Neural cell (in vitro differentiated cells): ENCODE results near the gene CENPX. TPM values are rescaled to one million over a fixed set of nuclear protein-coding genes. Genes with fewer than 3 reads are reported as not detected.

ENCODE experiments used
- H2AFZ ChIP-seq: fragments of 200-600, 300-800 bp; sonication (generic), shearing (Covaris generic); 2 replicates; pipeline ENCODE4 v1.6.0; 2014; ENCODE audit warnings: low read depth, mild to moderate bottlenecking, antibody characterized with exemption, low read length, moderate library complexity
- H3F3A ChIP-seq: fragments of 200-600 bp; shearing (Covaris generic); 2 replicates; pipeline ENCODE4 v1.6.1; 2016; ENCODE audit warnings: mild to moderate bottlenecking, moderate library complexity, mixed read lengths, antibody characterized with exemption, low read length; ENCODE audit not compliant: insufficient read depth, poor library complexity, severe bottlenecking
- H3K27ac ChIP-seq: fragments of 200-600, 300-800 bp; sonication (generic), shearing (Covaris generic); 2 replicates; pipeline ENCODE4 v1.5.1; 2014; ENCODE audit warnings: mild to moderate bottlenecking, low read length, moderate library complexity
- H3K27me3 ChIP-seq: fragments of 300-800, 200-600 bp; sonication (generic), shearing (Covaris generic); 2 replicates; pipeline ENCODE4 v1.6.0; 2014; ENCODE audit warnings: mild to moderate bottlenecking, low read depth, low read length, moderate library complexity; ENCODE audit not compliant: insufficient read depth
- H3K36me3 ChIP-seq: fragments of 300-800, 200-600 bp; sonication (generic), shearing (Covaris generic); 2 replicates; pipeline ENCODE4 v1.5.1; 2014; ENCODE audit warnings: mild to moderate bottlenecking, antibody characterized with exemption, low read length, moderate library complexity; ENCODE audit not compliant: insufficient read depth
- H3K4me2 ChIP-seq: fragments of 300-800, 200-600 bp; sonication (generic), shearing (Covaris generic); 2 replicates; pipeline ENCODE4 v1.6.0; 2014; ENCODE audit warnings: mild to moderate bottlenecking, low read length
- H3K4me3 ChIP-seq: fragments of 300-800, 200-600 bp; sonication (generic), shearing (Covaris generic); 2 replicates; pipeline ENCODE4 v1.5.1; 2014; ENCODE audit warnings: mild to moderate bottlenecking, low read length, moderate library complexity
- H3K79me2 ChIP-seq: fragments of 200-600 bp; shearing (Covaris generic); replicated peaks from 2 replicates; pipeline ENCODE4 v1.6.0; 2014; ENCODE audit warnings: mild to moderate bottlenecking, low read length, moderate library complexity; ENCODE audit not compliant: insufficient read depth
- H3K9ac ChIP-seq: fragments of 300-800, 200-600 bp; sonication (generic), shearing (Covaris generic); 2 replicates; pipeline ENCODE4 v1.6.1; 2016; ENCODE audit warnings: mild to moderate bottlenecking, low read length, mixed read lengths
- H3K9me2 ChIP-seq: fragments of 200-600 bp; shearing (Covaris generic); 2 replicates; pipeline ENCODE4 v1.6.1; 2016; ENCODE audit warnings: mild to moderate bottlenecking, low read length, mixed read lengths; ENCODE audit not compliant: insufficient read depth
- H3K9me3 ChIP-seq: fragments of 200-600, 300-800 bp; sonication (generic), shearing (Covaris generic); 2 replicates; pipeline ENCODE4 v1.6.1; 2016; ENCODE audit warnings: mild to moderate bottlenecking, mixed run types, low read length, moderate library complexity, mixed read lengths
- H4K20me1 ChIP-seq: fragments of 200-600 bp; shearing (Covaris generic); 2 replicates; pipeline ENCODE4 v1.6.1; 2016; ENCODE audit warnings: mild to moderate bottlenecking, mixed run types; ENCODE audit not compliant: insufficient read depth
- EP300 ChIP-seq: fragments of 450-650 bp; conservative IDR thresholded peaks from 2 replicates; pipeline ENCODE4 v1.6.1; 2014; ENCODE audit warnings: antibody characterized with exemption, mild to moderate bottlenecking, moderate library complexity; ENCODE audit not compliant: poor library complexity, severe bottlenecking
- EZH2 ChIP-seq: fragments of 200-600, 300-800 bp; shearing (Covaris generic), sonication (generic); IDR thresholded peaks from 2 replicates; pipeline ENCODE4 v1.6.1; 2014; ENCODE audit warnings: antibody characterized with exemption, low read length, borderline replicate concordance, mild to moderate bottlenecking; ENCODE audit not compliant: insufficient read depth, poor library complexity, severe bottlenecking
- MXI1 ChIP-seq: fragments of 450-650 bp; conservative IDR thresholded peaks from 2 replicates; pipeline ENCODE4 v1.6.1; 2014; ENCODE audit warnings: antibody characterized with exemption, mild to moderate bottlenecking; ENCODE audit not compliant: poor library complexity, severe bottlenecking
- POLR2AphosphoS5 ChIP-seq: IDR thresholded peaks from 2 replicates; pipeline ENCODE4 v1.6.1; 2012
- RAD21 ChIP-seq: fragments of 450-650 bp; conservative IDR thresholded peaks from 2 replicates; pipeline ENCODE4 v1.6.1; 2014; ENCODE audit warnings: antibody characterized with exemption, mild to moderate bottlenecking, moderate library complexity
- SMC3 ChIP-seq: fragments of 450-650 bp; conservative IDR thresholded peaks from 2 replicates; pipeline ENCODE4 v1.6.1; 2014; ENCODE audit warnings: antibody characterized with exemption, mild to moderate bottlenecking, moderate library complexity; ENCODE audit not compliant: poor library complexity
- TAF1 ChIP-seq: IDR thresholded peaks from 2 replicates; pipeline ENCODE4 v1.6.1; 2012; ENCODE audit warnings: low read depth
- polyA plus RNA-seq: library from polyadenylated mRNA; depleted of rRNA; stranded (reverse); fragments of >200 nt; gene quantifications from 2 replicates; pipeline ENCODE4 v1.2.3, GENCODE V29; 2014
- TF ChIP-seq, protein P1 (sequence below): IDR thresholded peaks from 2 replicates; pipeline ENCODE4 v1.6.1; 2012; ENCODE audit warnings: borderline replicate concordance
- TF ChIP-seq, protein P2 (sequence below): fragments of 450-650 bp; IDR thresholded peaks from 2 replicates; pipeline ENCODE4 v1.5.1; 2014; ENCODE audit warnings: antibody characterized with exemption, mild to moderate bottlenecking, moderate library complexity; ENCODE audit not compliant: poor library complexity, severe bottlenecking

Gene CENPX
- polyA plus RNA-seq, 1 donor from 2014 or later: 205 TPM

DNA sequence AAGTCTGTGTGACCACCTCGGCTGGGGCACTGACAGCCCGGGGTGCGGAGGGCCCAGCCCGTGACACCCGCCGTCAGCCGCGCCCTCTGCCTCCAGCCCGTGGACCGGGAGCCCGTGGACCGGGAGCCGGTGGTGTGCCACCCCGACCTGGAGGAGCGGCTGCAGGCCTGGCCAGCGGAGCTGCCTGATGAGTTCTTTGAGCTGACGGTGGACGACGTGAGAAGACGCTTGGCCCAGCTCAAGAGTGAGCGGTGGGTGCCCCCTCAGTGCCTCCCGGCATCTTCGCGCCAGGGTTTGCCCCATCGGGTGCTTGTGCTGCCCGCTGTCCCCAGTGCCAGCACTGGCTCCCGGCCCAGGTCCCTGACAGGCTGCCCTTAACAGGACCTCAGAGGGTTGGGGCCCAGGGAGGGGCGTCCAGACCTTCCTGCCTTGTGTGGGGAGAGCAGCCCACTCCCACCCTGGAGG, 13.7 kb downstream of the CENPX start:
- no peaks in the 10 kb centered on the region for H3F3A ChIP-seq
- H3K36me3 ChIP-seq: no peaks in the 10 kb centered on the region
- H3K4me2 ChIP-seq: no peak overlapping the region
- H3K79me2 ChIP-seq: no peaks in the 10 kb centered on the region
- H3K9ac ChIP-seq: no peak overlapping the region
- H3K9me3 ChIP-seq: no peaks in the 10 kb centered on the region
- no peaks in the 10 kb centered on the region for H3K27me3 ChIP-seq
- no peak overlapping the region for H3K27ac ChIP-seq
- no peak overlapping the region for H3K4me3 ChIP-seq
- TF ChIP-seq MXI1 (no peak), EZH2 (no peak)
- no peak overlapping the region for H2AFZ ChIP-seq
- no peaks in the 10 kb centered on the region for H3K9me2 ChIP-seq
- no peaks in the 10 kb centered on the region for H4K20me1 ChIP-seq

DNA sequence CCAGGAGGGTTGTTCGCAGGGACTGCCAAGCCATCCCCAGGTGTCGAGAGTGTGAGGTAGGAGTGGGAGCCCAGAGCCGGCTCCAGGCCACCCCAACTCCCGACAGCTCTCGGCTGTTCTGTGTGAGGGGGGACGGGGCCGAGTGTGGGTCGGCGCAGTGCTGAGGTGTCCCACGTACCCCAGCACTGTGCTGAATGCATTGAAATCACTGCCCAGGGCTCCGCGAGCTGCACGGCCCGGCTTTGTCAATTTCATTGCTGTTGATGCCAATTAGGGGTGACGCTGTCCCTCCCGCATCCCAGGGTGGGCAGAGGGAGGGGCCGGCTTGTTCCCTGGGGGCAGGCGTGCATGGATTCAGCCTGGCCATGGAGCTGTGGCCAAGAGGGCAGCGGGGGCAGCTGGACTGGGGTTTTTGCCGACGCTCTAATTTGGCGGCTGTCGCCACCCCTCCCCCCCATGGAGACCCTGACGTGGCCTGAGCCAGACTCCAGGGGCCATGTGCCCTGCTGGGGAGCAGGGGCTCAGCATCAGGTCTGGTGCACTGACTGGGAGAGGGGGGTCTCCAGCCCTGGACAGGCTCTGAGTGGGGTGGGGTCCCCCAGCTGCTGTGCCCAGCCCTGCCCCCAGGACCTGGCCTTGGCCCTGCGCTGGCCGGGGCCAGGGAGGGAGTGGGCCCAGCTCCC, 14.3 kb downstream of the CENPX start:
- Histone ChIP-seq H2AFZ (no peak overlapping the region), H3K79me2 (no peaks in the 10 kb centered on the region), H3K9me3 (no peaks in the 10 kb centered on the region), H3K27me3 (no peaks in the 10 kb centered on the region), H3K9ac (no peak overlapping the region), H3K4me2 (no peak overlapping the region), H3K36me3 (no peaks in the 10 kb centered on the region), H3F3A (no peaks in the 10 kb centered on the region), H3K9me2 (no peaks in the 10 kb centered on the region), H3K4me3 (no peak overlapping the region), H4K20me1 (no peaks in the 10 kb centered on the region), H3K27ac (no peak overlapping the region)
- TF ChIP-seq TAF1 (no peak), MXI1 (no peak), POLR2AphosphoS5 (no peak), EP300 (no peak), SMC3 (no peak), EZH2 (no peak), RAD21 (no peak)
- TF ChIP-seq, protein P1, sequence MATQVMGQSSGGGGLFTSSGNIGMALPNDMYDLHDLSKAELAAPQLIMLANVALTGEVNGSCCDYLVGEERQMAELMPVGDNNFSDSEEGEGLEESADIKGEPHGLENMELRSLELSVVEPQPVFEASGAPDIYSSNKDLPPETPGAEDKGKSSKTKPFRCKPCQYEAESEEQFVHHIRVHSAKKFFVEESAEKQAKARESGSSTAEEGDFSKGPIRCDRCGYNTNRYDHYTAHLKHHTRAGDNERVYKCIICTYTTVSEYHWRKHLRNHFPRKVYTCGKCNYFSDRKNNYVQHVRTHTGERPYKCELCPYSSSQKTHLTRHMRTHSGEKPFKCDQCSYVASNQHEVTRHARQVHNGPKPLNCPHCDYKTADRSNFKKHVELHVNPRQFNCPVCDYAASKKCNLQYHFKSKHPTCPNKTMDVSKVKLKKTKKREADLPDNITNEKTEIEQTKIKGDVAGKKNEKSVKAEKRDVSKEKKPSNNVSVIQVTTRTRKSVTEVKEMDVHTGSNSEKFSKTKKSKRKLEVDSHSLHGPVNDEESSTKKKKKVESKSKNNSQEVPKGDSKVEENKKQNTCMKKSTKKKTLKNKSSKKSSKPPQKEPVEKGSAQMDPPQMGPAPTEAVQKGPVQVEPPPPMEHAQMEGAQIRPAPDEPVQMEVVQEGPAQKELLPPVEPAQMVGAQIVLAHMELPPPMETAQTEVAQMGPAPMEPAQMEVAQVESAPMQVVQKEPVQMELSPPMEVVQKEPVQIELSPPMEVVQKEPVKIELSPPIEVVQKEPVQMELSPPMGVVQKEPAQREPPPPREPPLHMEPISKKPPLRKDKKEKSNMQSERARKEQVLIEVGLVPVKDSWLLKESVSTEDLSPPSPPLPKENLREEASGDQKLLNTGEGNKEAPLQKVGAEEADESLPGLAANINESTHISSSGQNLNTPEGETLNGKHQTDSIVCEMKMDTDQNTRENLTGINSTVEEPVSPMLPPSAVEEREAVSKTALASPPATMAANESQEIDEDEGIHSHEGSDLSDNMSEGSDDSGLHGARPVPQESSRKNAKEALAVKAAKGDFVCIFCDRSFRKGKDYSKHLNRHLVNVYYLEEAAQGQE: no peak
- TF ChIP-seq, protein P2, sequence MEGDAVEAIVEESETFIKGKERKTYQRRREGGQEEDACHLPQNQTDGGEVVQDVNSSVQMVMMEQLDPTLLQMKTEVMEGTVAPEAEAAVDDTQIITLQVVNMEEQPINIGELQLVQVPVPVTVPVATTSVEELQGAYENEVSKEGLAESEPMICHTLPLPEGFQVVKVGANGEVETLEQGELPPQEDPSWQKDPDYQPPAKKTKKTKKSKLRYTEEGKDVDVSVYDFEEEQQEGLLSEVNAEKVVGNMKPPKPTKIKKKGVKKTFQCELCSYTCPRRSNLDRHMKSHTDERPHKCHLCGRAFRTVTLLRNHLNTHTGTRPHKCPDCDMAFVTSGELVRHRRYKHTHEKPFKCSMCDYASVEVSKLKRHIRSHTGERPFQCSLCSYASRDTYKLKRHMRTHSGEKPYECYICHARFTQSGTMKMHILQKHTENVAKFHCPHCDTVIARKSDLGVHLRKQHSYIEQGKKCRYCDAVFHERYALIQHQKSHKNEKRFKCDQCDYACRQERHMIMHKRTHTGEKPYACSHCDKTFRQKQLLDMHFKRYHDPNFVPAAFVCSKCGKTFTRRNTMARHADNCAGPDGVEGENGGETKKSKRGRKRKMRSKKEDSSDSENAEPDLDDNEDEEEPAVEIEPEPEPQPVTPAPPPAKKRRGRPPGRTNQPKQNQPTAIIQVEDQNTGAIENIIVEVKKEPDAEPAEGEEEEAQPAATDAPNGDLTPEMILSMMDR: no peak
